ENCODE results near the gene SRRM4. TPM values are rescaled to one million over a fixed set of nuclear protein-coding genes. Genes with fewer than 3 reads are reported as not detected.

Gene SRRM4
- total RNA-seq, 1 experiment from 2014 or later = 0.02 TPM

GRCh38 chr12:119181944-119182343 lies 200.6 kb downstream of the SRRM4 start:
- H3K27me3 ChIP-seq (ENCODE audit: insufficient read depth, low read length) = no peaks in the 10 kb centered on the region
- no peaks in the 10 kb centered on the region for H4K20me1 ChIP-seq (ENCODE audit: insufficient read depth)
- H3K9ac ChIP-seq (ENCODE audit: low read length) = no peak overlapping the region
- no peaks in the 10 kb centered on the region for H3K9me3 ChIP-seq (ENCODE audit: control insufficient read depth in 1 of 2, insufficient read depth in 1 of 2, low read depth in 1 of 2, low read length in 2 of 2)
- RAD21 ChIA-PET (ENCODE audit: low non-redundant PET in 1 of 2, low total read pairs in 2 of 2, uncharacterized antibody in 2 of 2, unreplicated experiment in 2 of 2) = no interaction called here
- H3K79me2 ChIP-seq (ENCODE audit: insufficient read depth, low read length) = no peaks in the 10 kb centered on the region
- H3K4me3 ChIP-seq (replicated peaks in 1 of 2; ENCODE audit: low read depth in 1 of 2, low read length in 2 of 2) = no peak overlapping the region
- no peaks in the 10 kb centered on the region for H3K9me2 ChIP-seq (ENCODE audit: insufficient read depth)
- no peak for TF ChIP-seq JUND (IDR thresholded peaks at IDR 0.05)
- no peak for TF ChIP-seq ZFX (IDR thresholded peaks at IDR 0.05)
- no peak for TF ChIP-seq ATF3 (IDR thresholded peaks at IDR 0.05)
- no peak for TF ChIP-seq CBX3 (IDR thresholded peaks at IDR 0.05; ENCODE audit: low read depth)
- TF ChIP-seq SP1 (IDR thresholded peaks at IDR 0.05; ENCODE audit: low read depth) = no peak
- TF ChIP-seq CEBPB (IDR thresholded peaks at IDR 0.05; ENCODE audit: low read depth) = no peak
- TF ChIP-seq ELF1 (IDR thresholded peaks at IDR 0.05; ENCODE audit: borderline replicate concordance, low read depth) = no peak
- TF ChIP-seq POLR2AphosphoS5 (IDR thresholded peaks at IDR 0.05; ENCODE audit: low read depth, low read length) = no peak
- no peak for TF ChIP-seq CTCF (IDR thresholded peaks at IDR 0.05 in 2 of 3, conservative IDR thresholded peaks at IDR 0.05 in 1 of 3; ENCODE audit: borderline replicate concordance in 1 of 3, insufficient read depth in 1 of 3, low read depth in 2 of 3, low read length in 2 of 3)
- no peak for TF ChIP-seq SIN3A (IDR thresholded peaks at IDR 0.05; ENCODE audit: low read depth)
- no peak for TF ChIP-seq EZH2phosphoT487 (IDR thresholded peaks at IDR 0.05; ENCODE audit: borderline replicate concordance)
- no peak for TF ChIP-seq TCF7L2 (IDR thresholded peaks at IDR 0.05; ENCODE audit: borderline replicate concordance, extremely low read depth, insufficient read depth, insufficient read length)
- TF ChIP-seq POLR2A (IDR thresholded peaks at IDR 0.05; ENCODE audit: borderline replicate concordance, extremely low read depth, insufficient read depth, insufficient read length) = no peak
- no peak for TF ChIP-seq MAX (IDR thresholded peaks at IDR 0.05)
- H2AFZ ChIP-seq (ENCODE audit: low read depth, low read length, poor library complexity, severe bottlenecking) = no peak overlapping the region
- no peak overlapping the region for H3K27ac ChIP-seq (ENCODE audit: low read depth, low read length)
- POLR2A ChIA-PET = no interaction called here
- no peak for ATAC-seq
- H3K4me1 ChIP-seq (ENCODE audit: control insufficient read depth in 1 of 2, insufficient read depth in 2 of 2, low read length in 2 of 2) = peaks cover 35 to 43% of the 10 kb centered on the region in 2 experiments
- no TSS peak for BruUV-seq (replicated peaks)
- CTCF ChIA-PET = no interaction called here
- DNase-seq (ENCODE audit: low read depth, low spot score) = no peak
- intact Hi-C loops (cut with micrococcal nuclease) = no loop called here
- H3K36me3 ChIP-seq (ENCODE audit: control insufficient read depth in 1 of 2, insufficient read depth in 2 of 2, low read length in 2 of 2) = no peaks in the 10 kb centered on the region
- H3K4me2 ChIP-seq (ENCODE audit: low read length) = no peak overlapping the region

All from HCT116 (cell line).